IPS-18a (cell line): Measurements from ENCODE around the gene SMG9.

ENCODE experiments used
- H3K27ac ChIP-seq: one replicate; pipeline ENCODE4 v1.5.1; 2013; ENCODE audit warnings: low read length
- H3K27me3 ChIP-seq: one replicate; pipeline ENCODE4 v1.6.1; 2013; ENCODE audit warnings: mild to moderate bottlenecking, low read length; ENCODE audit not compliant: control insufficient read depth, insufficient read depth
- H3K36me3 ChIP-seq: one replicate; pipeline ENCODE4 v1.6.1; 2013; ENCODE audit warnings: low read depth, low read length; ENCODE audit not compliant: control insufficient read depth
- H3K4me1 ChIP-seq: one replicate; pipeline ENCODE4 v1.6.1; 2013; ENCODE audit warnings: low read depth, low read length; ENCODE audit not compliant: control insufficient read depth
- H3K4me3 ChIP-seq: one replicate; pipeline ENCODE4 v1.5.1; 2013; ENCODE audit warnings: low read length
- H3K9ac ChIP-seq: one replicate; pipeline ENCODE4 v1.6.1; 2013; ENCODE audit warnings: mild to moderate bottlenecking, low read length, moderate library complexity
- H3K9me3 ChIP-seq: one replicate; pipeline ENCODE4 v1.6.1; 2013; ENCODE audit warnings: low read depth, low read length; ENCODE audit not compliant: control insufficient read depth

The SMG9 gene, protein sequence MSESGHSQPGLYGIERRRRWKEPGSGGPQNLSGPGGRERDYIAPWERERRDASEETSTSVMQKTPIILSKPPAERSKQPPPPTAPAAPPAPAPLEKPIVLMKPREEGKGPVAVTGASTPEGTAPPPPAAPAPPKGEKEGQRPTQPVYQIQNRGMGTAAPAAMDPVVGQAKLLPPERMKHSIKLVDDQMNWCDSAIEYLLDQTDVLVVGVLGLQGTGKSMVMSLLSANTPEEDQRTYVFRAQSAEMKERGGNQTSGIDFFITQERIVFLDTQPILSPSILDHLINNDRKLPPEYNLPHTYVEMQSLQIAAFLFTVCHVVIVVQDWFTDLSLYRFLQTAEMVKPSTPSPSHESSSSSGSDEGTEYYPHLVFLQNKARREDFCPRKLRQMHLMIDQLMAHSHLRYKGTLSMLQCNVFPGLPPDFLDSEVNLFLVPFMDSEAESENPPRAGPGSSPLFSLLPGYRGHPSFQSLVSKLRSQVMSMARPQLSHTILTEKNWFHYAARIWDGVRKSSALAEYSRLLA

GRCh38 chr19:43754503-43755255 lies at the start of gene SMG9:
Gene SMG9, minus strand, starts transcription at chr19:43754962. Its CDS starts 4,221 bp downstream, at chr19:43750741.
- Histone ChIP-seq H3K9me3 (no peaks in the 10 kb centered on the region), H3K27ac (peak within 1 kb of the TSS; percentile 97), H3K9ac (peak within 1 kb of the TSS; percentile 96), H3K4me3 (peak within 1 kb of the TSS; percentile 91), H3K4me1 (peaks cover 6% of the 10 kb centered on the region), H3K36me3 (peaks cover 6% of the 10 kb centered on the region), H3K27me3 (no peaks in the 10 kb centered on the region)

- no peaks in the 10 kb centered on the region for H3K4me1 ChIP-seq
These were observed 49.7 kb upstream of the SMG9 start for GRCh38 chr19:43804432-43804831.

DNA sequence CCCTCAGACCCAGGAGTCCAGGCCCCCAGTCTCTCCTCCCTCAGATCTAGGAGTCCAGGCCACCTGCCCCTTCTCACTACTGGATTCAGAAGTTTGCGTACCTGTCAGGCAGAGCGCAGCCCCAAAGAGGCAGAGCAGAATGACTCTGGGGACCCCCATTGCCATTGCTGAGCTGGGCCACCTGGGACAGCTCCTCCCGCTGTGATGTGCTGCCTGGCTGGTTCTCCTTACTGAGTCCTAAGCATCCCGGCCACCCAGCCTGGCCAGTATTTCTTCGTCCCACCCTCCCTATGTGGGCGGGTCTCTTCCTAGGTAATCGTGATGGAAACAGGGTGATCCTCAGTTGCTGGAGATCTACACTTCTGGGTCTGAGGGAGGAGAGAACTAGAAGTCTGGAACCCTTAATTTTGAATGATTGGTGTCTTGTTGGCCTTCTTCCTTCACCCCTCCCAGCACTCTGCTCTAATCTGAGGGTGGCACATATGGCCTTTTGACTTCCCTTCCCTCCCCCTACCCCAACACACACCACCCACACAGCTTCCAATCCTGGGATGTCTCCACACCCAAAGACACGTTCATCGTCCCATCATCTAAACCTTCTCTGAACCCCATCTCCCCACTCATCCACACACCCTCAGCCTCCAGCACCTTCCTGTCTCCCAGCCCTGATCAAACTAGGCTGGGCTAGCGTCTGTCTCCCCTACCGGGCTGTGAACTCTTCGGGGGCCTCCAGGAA lies 47.6 kb upstream of the SMG9 start, which contains the start of gene LYPD5:
Gene LYPD5, minus strand, starts transcription at position 232 of the 736 bp plus-strand sequence. Its CDS starts 67 bp downstream, at position 165.
- Histone ChIP-seq H3K27ac (no peak within 1 kb of the TSS), H3K9me3 (no peaks in the 10 kb centered on the region), H3K36me3 (no peaks in the 10 kb centered on the region), H3K4me1 (no peaks in the 10 kb centered on the region), H3K27me3 (peaks cover 33% of the 10 kb centered on the region), H3K4me3 (no peak within 1 kb of the TSS), H3K9ac (no peak within 1 kb of the TSS)

More at GRCh38 chr19:43804432-43804831, 49.7 kb upstream of the SMG9 start:
- peaks cover 13% of the 10 kb centered on the region for H3K27me3 ChIP-seq
- no peak overlapping the region for H3K9ac ChIP-seq
- H3K4me3 ChIP-seq = no peak overlapping the region
- no peak overlapping the region for H3K27ac ChIP-seq
- H3K36me3 ChIP-seq = no peaks in the 10 kb centered on the region
- H3K9me3 ChIP-seq = no peaks in the 10 kb centered on the region

GRCh38 chr19:43799502-43800142 lies 44.9 kb upstream of the SMG9 start:
- Histone ChIP-seq H3K9ac (no peak overlapping the region), H3K27me3 (peaks cover 52% of the 10 kb centered on the region), H3K4me3 (peak overlapping the region; percentile 76), H3K4me1 (no peaks in the 10 kb centered on the region), H3K9me3 (no peaks in the 10 kb centered on the region), H3K27ac (no peak overlapping the region), H3K36me3 (no peaks in the 10 kb centered on the region)

GRCh38 chr19:43798546-43799409 lies 44.0 kb upstream of the SMG9 start:
- Histone ChIP-seq H3K4me1 (no peaks in the 10 kb centered on the region), H3K9me3 (no peaks in the 10 kb centered on the region), H3K27me3 (peaks cover 52% of the 10 kb centered on the region), H3K4me3 (peak overlapping the region; percentile 76), H3K9ac (no peak overlapping the region), H3K36me3 (no peaks in the 10 kb centered on the region), H3K27ac (no peak overlapping the region)

GRCh38 chr19:43798026-43798545 lies 43.3 kb upstream of the SMG9 start:
- Histone ChIP-seq H3K9me3 (no peaks in the 10 kb centered on the region), H3K36me3 (no peaks in the 10 kb centered on the region), H3K4me3 (peak overlapping the region; percentile 76), H3K9ac (no peak overlapping the region), H3K27ac (no peak overlapping the region), H3K4me1 (no peaks in the 10 kb centered on the region), H3K27me3 (peaks cover 54% of the 10 kb centered on the region)

- H3K4me1 ChIP-seq = no peaks in the 10 kb centered on the region
- no peak overlapping the region for H3K9ac ChIP-seq
- no peaks in the 10 kb centered on the region for H3K36me3 ChIP-seq
- peaks cover 59% of the 10 kb centered on the region for H3K27me3 ChIP-seq
- H3K9me3 ChIP-seq = no peaks in the 10 kb centered on the region
- H3K27ac ChIP-seq = no peak overlapping the region
- H3K4me3 ChIP-seq = no peak overlapping the region
These were observed 42.8 kb upstream of the SMG9 start for GRCh38 chr19:43797556-43797955.

- no peaks in the 10 kb centered on the region for H3K4me1 ChIP-seq
- no peak overlapping the region for H3K27ac ChIP-seq
- peaks cover 59% of the 10 kb centered on the region for H3K27me3 ChIP-seq
- no peak overlapping the region for H3K4me3 ChIP-seq
- no peaks in the 10 kb centered on the region for H3K36me3 ChIP-seq
- H3K9me3 ChIP-seq = no peaks in the 10 kb centered on the region
- no peak overlapping the region for H3K9ac ChIP-seq
These were observed 42.4 kb upstream of the SMG9 start for GRCh38 chr19:43797118-43797517.

- H3K4me3 ChIP-seq = no peak overlapping the region
- no peaks in the 10 kb centered on the region for H3K4me1 ChIP-seq
- no peak overlapping the region for H3K9ac ChIP-seq
- no peak overlapping the region for H3K27ac ChIP-seq
- no peaks in the 10 kb centered on the region for H3K36me3 ChIP-seq
- H3K9me3 ChIP-seq = no peaks in the 10 kb centered on the region
- H3K27me3 ChIP-seq = peaks cover 8% of the 10 kb centered on the region
These were observed 35.8 kb upstream of the SMG9 start for GRCh38 chr19:43790587-43790986.

DNA sequence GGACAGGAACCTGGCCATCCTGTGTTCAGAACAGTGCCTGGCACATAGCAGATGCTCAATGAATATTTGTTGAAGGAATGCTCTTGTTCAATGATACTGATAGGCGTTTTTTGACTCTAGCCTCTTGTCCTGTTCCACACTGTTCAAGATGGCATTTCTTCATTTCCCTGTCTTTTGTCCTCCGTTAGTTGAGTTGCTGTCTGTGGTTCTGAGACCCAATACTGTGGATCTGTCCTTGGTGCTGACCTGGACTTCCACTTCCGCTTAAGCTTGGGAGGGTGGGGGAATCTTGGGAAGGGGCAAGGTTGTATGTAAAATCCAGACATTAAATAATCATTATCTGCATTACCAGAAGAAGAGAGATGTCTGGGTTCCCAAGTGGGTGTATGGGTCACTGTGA lies 34.3 kb upstream of the SMG9 start:
- Histone ChIP-seq H3K27ac (no peak overlapping the region), H3K4me1 (no peaks in the 10 kb centered on the region), H3K36me3 (no peaks in the 10 kb centered on the region), H3K9ac (no peak overlapping the region), H3K27me3 (peaks cover 6% of the 10 kb centered on the region), H3K9me3 (no peaks in the 10 kb centered on the region), H3K4me3 (no peak overlapping the region)
